Vagina (tissue), 2 donors: ENCODE measurements around the gene RPUSD2.

Experiments
- POLR2A ChIP-seq, 2 donors: fragments of 450-650 bp; IDR thresholded peaks; one replicate each; pipeline ENCODE4 v1.6.1; 2017; ENCODE audit warnings: antibody characterized with exemption in 2 of 2, mild to moderate bottlenecking in 2 of 2, moderate library complexity in 2 of 2
- POLR2AphosphoS5 ChIP-seq, 2 donors: sonication (generic); formaldehyde crosslinking; IDR thresholded peaks; one replicate each; pipeline ENCODE4 v1.9.0; 2017; ENCODE audit warnings: antibody characterized with exemption in 2 of 2, mild to moderate bottlenecking in 2 of 2, low read depth in 1 of 2; ENCODE audit not compliant: insufficient read depth in 1 of 2
- TF ChIP-seq, protein P1 (sequence below), 3 experiments: fragments of 450-650 bp in 2 of 3; fragments of 200-600 bp in 1 of 3; sonication (generic) in 1 of 3; IDR thresholded peaks; one replicate each; pipeline ENCODE4 v1.5.1; 2017 to 2019; ENCODE audit warnings: antibody characterized with exemption in 3 of 3, mild to moderate bottlenecking in 2 of 3, moderate library complexity in 2 of 3

GRCh38 chr15:40534371-40534770 is 34.7 kb upstream of the RPUSD2 start:
- TF ChIP-seq, protein P1, sequence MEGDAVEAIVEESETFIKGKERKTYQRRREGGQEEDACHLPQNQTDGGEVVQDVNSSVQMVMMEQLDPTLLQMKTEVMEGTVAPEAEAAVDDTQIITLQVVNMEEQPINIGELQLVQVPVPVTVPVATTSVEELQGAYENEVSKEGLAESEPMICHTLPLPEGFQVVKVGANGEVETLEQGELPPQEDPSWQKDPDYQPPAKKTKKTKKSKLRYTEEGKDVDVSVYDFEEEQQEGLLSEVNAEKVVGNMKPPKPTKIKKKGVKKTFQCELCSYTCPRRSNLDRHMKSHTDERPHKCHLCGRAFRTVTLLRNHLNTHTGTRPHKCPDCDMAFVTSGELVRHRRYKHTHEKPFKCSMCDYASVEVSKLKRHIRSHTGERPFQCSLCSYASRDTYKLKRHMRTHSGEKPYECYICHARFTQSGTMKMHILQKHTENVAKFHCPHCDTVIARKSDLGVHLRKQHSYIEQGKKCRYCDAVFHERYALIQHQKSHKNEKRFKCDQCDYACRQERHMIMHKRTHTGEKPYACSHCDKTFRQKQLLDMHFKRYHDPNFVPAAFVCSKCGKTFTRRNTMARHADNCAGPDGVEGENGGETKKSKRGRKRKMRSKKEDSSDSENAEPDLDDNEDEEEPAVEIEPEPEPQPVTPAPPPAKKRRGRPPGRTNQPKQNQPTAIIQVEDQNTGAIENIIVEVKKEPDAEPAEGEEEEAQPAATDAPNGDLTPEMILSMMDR (IDR thresholded peaks at IDR 0.05): no peak
- TF ChIP-seq POLR2A (IDR thresholded peaks at IDR 0.05): no peak
- TF ChIP-seq POLR2AphosphoS5 (IDR thresholded peaks at IDR 0.05; ENCODE audit: insufficient read depth in 1 of 2, low read depth in 1 of 2): no peak
